HCT116 (cell line): Measurements from ENCODE around the gene GCGR. TPM values are rescaled to one million over a fixed set of nuclear protein-coding genes. Genes with fewer than 3 reads are reported as not detected.

ENCODE experiments used
- ATAC-seq: fragments of 200-7000 bp; cut with Tn5 transposase; 2 replicates; pipeline ENCODE4 v1.9.1; 2020; ENCODE audit warnings: mild to moderate bottlenecking, moderate library complexity
- BruUV-seq: library from RNA; stranded (reverse); fragments of 400-500 nt; replicated peaks from 2 replicates; lab custom pipeline; 2021; lab: Mats Ljungman, UMichigan
- CTCF ChIA-PET: fragments of 300-600 bp; sonication (Branson Sonifier 250); formaldehyde crosslinking; loops from one replicate; lab custom pipeline; 2021; ENCODE audit warnings: antibody characterized with exemption; lab: Charles Lee
- POLR2A ChIA-PET: fragments of 300-600, 350-600 bp; sonication (Branson Sonifier 250); formaldehyde crosslinking; loops from one replicate; lab custom pipeline; 2021; ENCODE audit warnings: antibody characterized with exemption; lab: Charles Lee
- RAD21 ChIA-PET, 2 experiments: fragments of 300-600 bp; sonication (Branson Sonifier 250); formaldehyde crosslinking; loops; one replicate each; lab custom pipeline; 2023; ENCODE audit warnings: low total read pairs in 2 of 2; ENCODE audit not compliant: uncharacterized antibody in 2 of 2, unreplicated experiment in 2 of 2, low non-redundant PET in 1 of 2; lab: Charles Lee
- DNase-seq: peaks from one replicate; pipeline ENCODE4 v3.0.0-alpha.2; 2010; ENCODE audit warnings: low read depth, low spot score
- H2AFZ ChIP-seq: fragments of 200-600 bp; shearing (Covaris generic), sonication (generic); 2 replicates; pipeline ENCODE4 v1.6.1; 2017; ENCODE audit warnings: low read depth, mixed run types, mixed read lengths, antibody characterized with exemption, low read length; ENCODE audit not compliant: poor library complexity, severe bottlenecking
- H3K27ac ChIP-seq: 2 replicates; pipeline ENCODE4 v1.5.1; 2012; ENCODE audit warnings: low read depth, low read length
- H3K27me3 ChIP-seq: fragments of 200-600 bp; sonication (generic); 2 replicates; pipeline ENCODE4 v1.6.1; 2016; ENCODE audit warnings: mixed run types, low read length, mixed read lengths; ENCODE audit not compliant: insufficient read depth
- H3K36me3 ChIP-seq, 2 experiments: fragments of 200-500 bp in 1 of 2; fragments of 200-600 bp in 1 of 2; sonication (Bioruptor generic) in 1 of 2; sonication (generic) in 1 of 2; 2 replicates each; pipeline versions ENCODE4 v1.5.1 to v1.6.1; 2014 to 2016; ENCODE audit warnings: low read length in 2 of 2, inconsistent platforms in 1 of 2, mixed read lengths in 1 of 2, mixed run types in 1 of 2; ENCODE audit not compliant: insufficient read depth in 2 of 2, control insufficient read depth in 1 of 2
- H3K4me1 ChIP-seq, 2 experiments: fragments of 200-600 bp in 1 of 2; sonication (generic) in 1 of 2; 2 replicates each; pipeline versions ENCODE4 v1.5.1 to v1.6.1; 2012 to 2017; ENCODE audit warnings: low read length in 2 of 2, inconsistent platforms in 1 of 2, mild to moderate bottlenecking in 1 of 2, mixed read lengths in 1 of 2, mixed run types in 1 of 2, moderate library complexity in 1 of 2; ENCODE audit not compliant: insufficient read depth in 2 of 2, control insufficient read depth in 1 of 2
- H3K4me2 ChIP-seq: fragments of 200-600 bp; sonication (generic); 2 replicates; pipeline ENCODE4 v1.6.1; 2017; ENCODE audit warnings: mixed run types, low read length, mixed read lengths
- H3K4me3 ChIP-seq, 2 experiments: fragments of 200-600 bp in 1 of 2; sonication (generic) in 1 of 2; replicated peaks in 1 of 2; 2 replicates each; pipeline ENCODE4 v1.5.1; 2011 to 2016; ENCODE audit warnings: low read length in 2 of 2, control low read depth in 1 of 2, low read depth in 1 of 2, mild to moderate bottlenecking in 1 of 2, mixed read lengths in 1 of 2, mixed run types in 1 of 2
- H3K79me2 ChIP-seq: fragments of 200-600 bp; sonication (generic); 2 replicates; pipeline ENCODE4 v1.6.1; 2017; ENCODE audit warnings: mild to moderate bottlenecking, mixed run types, low read length, moderate library complexity, mixed read lengths; ENCODE audit not compliant: insufficient read depth
- H3K9ac ChIP-seq: fragments of 200-600 bp; sonication (generic); 2 replicates; pipeline ENCODE4 v1.6.1; 2016; ENCODE audit warnings: low read length, mixed read lengths
- H3K9me2 ChIP-seq: fragments of 200-600 bp; sonication (generic), shearing (Covaris generic); 2 replicates; pipeline ENCODE4 v1.6.1; 2017; ENCODE audit warnings: mixed run types, mild to moderate bottlenecking, moderate library complexity; ENCODE audit not compliant: insufficient read depth
- H3K9me3 ChIP-seq, 2 experiments: fragments of 200-500 bp in 1 of 2; fragments of 200-600 bp in 1 of 2; sonication (Bioruptor generic) in 1 of 2; sonication (generic) in 1 of 2; 2 replicates each; pipeline ENCODE4 v1.6.1; 2014 to 2017; ENCODE audit warnings: low read length in 2 of 2, mixed read lengths in 2 of 2, inconsistent platforms in 1 of 2, low read depth in 1 of 2, mild to moderate bottlenecking in 1 of 2, mixed run types in 1 of 2, moderate library complexity in 1 of 2; ENCODE audit not compliant: control insufficient read depth in 1 of 2, insufficient read depth in 1 of 2
- H4K20me1 ChIP-seq: fragments of 200-600 bp; sonication (generic), shearing (Covaris generic); 2 replicates; pipeline ENCODE4 v1.6.1; 2017; ENCODE audit warnings: mixed run types, mild to moderate bottlenecking, moderate library complexity; ENCODE audit not compliant: insufficient read depth
- ATF3 ChIP-seq: IDR thresholded peaks from 2 replicates; pipeline ENCODE4 v1.6.1; 2012
- CTCF ChIP-seq, 3 experiments: fragments of 200-600 bp in 1 of 3; sonication (generic) in 1 of 3; IDR thresholded peaks in 2 of 3; conservative IDR thresholded peaks in 1 of 3; 2 replicates each; pipeline ENCODE4 v1.5.1; 2012 to 2017; ENCODE audit warnings: low read depth in 2 of 3, low read length in 2 of 3, antibody characterized with exemption in 1 of 3, borderline replicate concordance in 1 of 3, control low read depth in 1 of 3, mild to moderate bottlenecking in 1 of 3, mixed read lengths in 1 of 3, mixed run types in 1 of 3, moderate library complexity in 1 of 3; ENCODE audit not compliant: insufficient read depth in 1 of 3
- EGR1 ChIP-seq: IDR thresholded peaks from 2 replicates; pipeline ENCODE4 v1.6.1; 2012; ENCODE audit warnings: low read depth
- ELF1 ChIP-seq: IDR thresholded peaks from 2 replicates; pipeline ENCODE4 v1.6.1; 2012; ENCODE audit warnings: low read depth, borderline replicate concordance
- EZH2 ChIP-seq: fragments of 200-600 bp; sonication (generic); IDR thresholded peaks from 2 replicates; pipeline ENCODE4 v1.6.1; 2017; ENCODE audit warnings: antibody characterized with exemption, mixed run types
- EZH2phosphoT487 ChIP-seq: fragments of 200-600 bp; IDR thresholded peaks from 2 replicates; pipeline ENCODE4 v1.6.1; 2018; ENCODE audit warnings: antibody characterized with exemption, borderline replicate concordance
- SIN3A ChIP-seq: IDR thresholded peaks from 2 replicates; pipeline ENCODE4 v1.6.1; 2012; ENCODE audit warnings: low read depth
- SP1 ChIP-seq: IDR thresholded peaks from 2 replicates; pipeline ENCODE4 v1.6.1; 2012; ENCODE audit warnings: low read depth
- SRF ChIP-seq: IDR thresholded peaks from 2 replicates; pipeline ENCODE4 v1.6.1; 2012; ENCODE audit warnings: low read depth
- TCF7L2 ChIP-seq: IDR thresholded peaks from 2 replicates; pipeline ENCODE4 v1.7.0; 2011; ENCODE audit warnings: borderline replicate concordance, inconsistent platforms; ENCODE audit not compliant: insufficient read depth, insufficient read length; ENCODE audit errors: extremely low read depth
- ZFX ChIP-seq: fragments of 450-650 bp; IDR thresholded peaks from 2 replicates; pipeline ENCODE4 v1.6.1; 2017
- ZNF274 ChIP-seq: fragments of 200-500 bp; sonication (Bioruptor generic); IDR thresholded peaks from 2 replicates; pipeline ENCODE4 v1.6.1; 2014; ENCODE audit warnings: mild to moderate bottlenecking, low read depth, low read length, inconsistent platforms
- intact Hi-C: fragments of 100-400 bp; cut with micrococcal nuclease; formaldehyde crosslinking; loops from 2 replicates; pipeline ENCODE4 v1.10.0; 2022
- total RNA-seq: library from RNA; stranded (reverse); gene quantifications from one replicate; pipeline ENCODE4 v1.2.1, GENCODE V29; 2021; ENCODE audit not compliant: unreplicated experiment
- TF ChIP-seq, protein P1 (sequence below): IDR thresholded peaks from 2 replicates; pipeline ENCODE4 v1.6.1; 2012
- TF ChIP-seq, protein P2 (sequence below): IDR thresholded peaks from 2 replicates; pipeline ENCODE4 v1.6.1; 2011; ENCODE audit warnings: mild to moderate bottlenecking, low read length, moderate library complexity; ENCODE audit not compliant: insufficient replicate concordance; ENCODE audit errors: extremely low read depth

The GCGR gene
- total RNA-seq, 1 experiment from 2014 or later, result not detected

DNA sequence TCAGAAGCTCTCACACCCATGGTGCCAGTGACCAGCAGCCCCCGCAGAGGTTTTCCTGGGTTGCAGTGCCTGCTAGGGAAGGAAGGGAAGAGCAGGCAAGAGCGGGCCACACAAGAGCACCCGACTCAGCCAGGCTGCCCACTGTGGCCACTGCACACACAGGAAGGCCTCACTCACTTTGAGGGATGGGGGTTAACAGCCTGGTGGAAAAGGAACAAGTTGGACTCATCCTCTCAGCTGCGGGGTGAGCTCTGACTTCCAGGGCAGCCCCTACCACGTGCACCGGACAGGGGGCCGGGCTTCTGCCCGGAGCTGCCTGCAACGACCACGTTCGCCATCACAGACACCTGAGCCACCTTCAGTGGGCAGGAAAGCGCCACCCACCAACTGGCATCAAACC is 48.3 kb downstream of the GCGR start:
- intact Hi-C loops, result no loop called here
- no peak overlapping the region for H3K4me2 ChIP-seq
- TF ChIP-seq SIN3A, result no peak
- no peak for TF ChIP-seq ZFX
- no peak for TF ChIP-seq EGR1
- TF ChIP-seq EZH2, result no peak
- TF ChIP-seq ELF1, result no peak
- no peak for TF ChIP-seq EZH2phosphoT487
- TF ChIP-seq SP1, result no peak
- TF ChIP-seq ATF3, result no peak
- TF ChIP-seq TCF7L2, result no peak
- TF ChIP-seq SRF, result no peak
- TF ChIP-seq CTCF (IDR thresholded peaks at IDR 0.05 in 2 of 3, conservative IDR thresholded peaks at IDR 0.05 in 1 of 3; ENCODE audit: borderline replicate concordance in 1 of 3, insufficient read depth in 1 of 3, low read depth in 2 of 3, low read length in 2 of 3), result no peak
- TF ChIP-seq ZNF274, result no peak
- TF ChIP-seq, protein P1, sequence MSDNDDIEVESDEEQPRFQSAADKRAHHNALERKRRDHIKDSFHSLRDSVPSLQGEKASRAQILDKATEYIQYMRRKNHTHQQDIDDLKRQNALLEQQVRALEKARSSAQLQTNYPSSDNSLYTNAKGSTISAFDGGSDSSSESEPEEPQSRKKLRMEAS, result no peak
- TF ChIP-seq, protein P2, sequence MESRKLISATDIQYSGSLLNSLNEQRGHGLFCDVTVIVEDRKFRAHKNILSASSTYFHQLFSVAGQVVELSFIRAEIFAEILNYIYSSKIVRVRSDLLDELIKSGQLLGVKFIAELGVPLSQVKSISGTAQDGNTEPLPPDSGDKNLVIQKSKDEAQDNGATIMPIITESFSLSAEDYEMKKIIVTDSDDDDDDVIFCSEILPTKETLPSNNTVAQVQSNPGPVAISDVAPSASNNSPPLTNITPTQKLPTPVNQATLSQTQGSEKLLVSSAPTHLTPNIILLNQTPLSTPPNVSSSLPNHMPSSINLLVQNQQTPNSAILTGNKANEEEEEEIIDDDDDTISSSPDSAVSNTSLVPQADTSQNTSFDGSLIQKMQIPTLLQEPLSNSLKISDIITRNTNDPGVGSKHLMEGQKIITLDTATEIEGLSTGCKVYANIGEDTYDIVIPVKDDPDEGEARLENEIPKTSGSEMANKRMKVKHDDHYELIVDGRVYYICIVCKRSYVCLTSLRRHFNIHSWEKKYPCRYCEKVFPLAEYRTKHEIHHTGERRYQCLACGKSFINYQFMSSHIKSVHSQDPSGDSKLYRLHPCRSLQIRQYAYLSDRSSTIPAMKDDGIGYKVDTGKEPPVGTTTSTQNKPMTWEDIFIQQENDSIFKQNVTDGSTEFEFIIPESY, result no peak
- TF ChIP-seq, all 23 proteins: peak for 0
- no TSS peak for BruUV-seq
- DNase-seq (no peak), ATAC-seq (no peak)
- Histone ChIP-seq H3K79me2 (peaks cover 70% of the 10 kb centered on the region), H4K20me1 (peaks cover 1% of the 10 kb centered on the region; the same call in 1 of the 2 replicates), H3K4me3 (no peak overlapping the region), H3K4me1 (no peaks in the 10 kb centered on the region; a peak in 1 of 4 replicates), H3K9me3 (no peaks in the 10 kb centered on the region), H2AFZ (no peak overlapping the region), H3K9ac (no peak overlapping the region), H3K36me3 (peaks cover 63 to 68% of the 10 kb centered on the region in 2 experiments), H3K27ac (no peak overlapping the region), H3K9me2 (no peaks in the 10 kb centered on the region), H3K27me3 (no peaks in the 10 kb centered on the region)
- CTCF ChIA-PET, result interaction anchor here (0.7 kb wide), 1 partner anchor 30 kb away, joined by 3 read pairs; no protein-coding TSS in a partner anchor
- RAD21 ChIA-PET, result no interaction called here
- POLR2A ChIA-PET, result interaction anchor here (1.2 to 1.6 kb wide), 2 partner anchors 9 to 11 kb away, joined by 3 read pairs; no protein-coding TSS in a partner anchor
